ENCODE data around the gene FBXW4. TPM values are rescaled to one million over a fixed set of nuclear protein-coding genes. Genes with fewer than 3 reads are reported as not detected.

Gene FBXW4
- 5.8 and 9.0 TPM in 2 replicates for total RNA-seq (2014; rRNA removed; shearing (Covaris generic))

- peak; percentile 26 for DNase-seq (ENCODE audit: low read depth)
Observed at GRCh38 chr10:101694674-101695403, at the start of gene FBXW4. Gene FBXW4 (minus strand): TSS chr10:101695170. CDS start chr10:101695105, 65 bp downstream.

GRCh38 chr10:101744267-101744666 is 49.3 kb upstream of the FBXW4 start:
- DNase-seq (ENCODE audit: low read depth): no peak

GRCh38 chr10:101741938-101742337 is 47.0 kb upstream of the FBXW4 start:
- no peak for DNase-seq (ENCODE audit: low read depth)

- no peak for DNase-seq (ENCODE audit: low read depth)
Observed at GRCh38 chr10:101736666-101737065, 41.7 kb upstream of the FBXW4 start.

- DNase-seq (ENCODE audit: low read depth): no peak
Observed at GRCh38 chr10:101732096-101732495, 37.1 kb upstream of the FBXW4 start.

- no peak for DNase-seq (ENCODE audit: low read depth)
Observed at GRCh38 chr10:101726115-101726387, 31.1 kb upstream of the FBXW4 start.

- no peak for DNase-seq (ENCODE audit: low read depth)
Observed at GRCh38 chr10:101725296-101726114, 30.5 kb upstream of the FBXW4 start.

GRCh38 chr10:101724446-101724845 is 29.5 kb upstream of the FBXW4 start:
- no peak for DNase-seq (ENCODE audit: low read depth)

- no peak for DNase-seq (ENCODE audit: low read depth)
Observed at GRCh38 chr10:101723176-101723575, 28.2 kb upstream of the FBXW4 start.

GRCh38 chr10:101721806-101722205 is 26.8 kb upstream of the FBXW4 start:
- no peak for DNase-seq (ENCODE audit: low read depth)

- DNase-seq (ENCODE audit: low read depth): no peak
Observed at GRCh38 chr10:101720606-101721230, 25.7 kb upstream of the FBXW4 start.

- DNase-seq (ENCODE audit: low read depth): no peak
Observed at GRCh38 chr10:101718690-101719275, 23.8 kb upstream of the FBXW4 start.

GRCh38 chr10:101716891-101717659 is 22.1 kb upstream of the FBXW4 start:
- peak; percentile 15 for DNase-seq (ENCODE audit: low read depth)

- DNase-seq (ENCODE audit: low read depth): no peak
Observed at GRCh38 chr10:101712997-101713396, 18.0 kb upstream of the FBXW4 start.

- DNase-seq (ENCODE audit: low read depth): no peak
Observed at GRCh38 chr10:101710793-101711192, 15.8 kb upstream of the FBXW4 start.

- peak; percentile 16 for DNase-seq (ENCODE audit: low read depth)
Observed at GRCh38 chr10:101710059-101710695, 15.2 kb upstream of the FBXW4 start.

GRCh38 chr10:101709359-101710058 is 14.5 kb upstream of the FBXW4 start:
- peak; percentile 11 for DNase-seq (ENCODE audit: low read depth)

- no peak for DNase-seq (ENCODE audit: low read depth)
Observed at GRCh38 chr10:101708870-101709269, 13.9 kb upstream of the FBXW4 start.

- no peak for DNase-seq (ENCODE audit: low read depth)
Observed at GRCh38 chr10:101708073-101708472, 13.1 kb upstream of the FBXW4 start.

- DNase-seq (ENCODE audit: low read depth): no peak
Observed at GRCh38 chr10:101704331-101704730, 9.4 kb upstream of the FBXW4 start.

Measured in RPMI7951 (cell line).